Thymus (tissue), 11 donors: ENCODE results near the gene ZNF503. TPM values are rescaled to one million over a fixed set of nuclear protein-coding genes. Genes with fewer than 3 reads are reported as not detected.
"Not testable (repeated sequence)": the region's sequence is repeated elsewhere in the genome, so short reads cannot be mapped to it uniquely, and the experiment has no call there.

Experiments used
- DNase-seq, 9 donors: peaks; one replicate each; pipeline ENCODE4 v3.0.0-alpha.2; 2013; ENCODE audit warnings: low spot score in 9 of 9, low read depth in 6 of 9, missing footprints in 1 of 9
- H3K27ac ChIP-seq, 2 donors: one replicate each; pipeline ENCODE4 v1.5.1; 2013; ENCODE audit warnings: control low read depth in 1 of 2, low read depth in 1 of 2, low read length in 1 of 2, mild to moderate bottlenecking in 1 of 2, moderate library complexity in 1 of 2
- H3K27me3 ChIP-seq, 2 donors: one replicate each; pipeline ENCODE4 v1.5.1; 2013; ENCODE audit warnings: low read length in 1 of 2; ENCODE audit not compliant: control insufficient read depth in 2 of 2, insufficient read depth in 1 of 2
- H3K36me3 ChIP-seq, 2 donors: one replicate each; pipeline ENCODE4 v1.5.1; 2013; ENCODE audit warnings: low read length in 1 of 2, mild to moderate bottlenecking in 1 of 2, moderate library complexity in 1 of 2; ENCODE audit not compliant: control insufficient read depth in 2 of 2, insufficient read depth in 2 of 2
- H3K4me1 ChIP-seq, 2 donors: one replicate each; pipeline ENCODE4 v1.5.1; 2013; ENCODE audit warnings: low read length in 2 of 2; ENCODE audit not compliant: control insufficient read depth in 2 of 2, insufficient read depth in 2 of 2
- H3K4me3 ChIP-seq, 2 donors: one replicate each; pipeline ENCODE4 v1.5.1; 2013; ENCODE audit warnings: low read length in 2 of 2, control low read depth in 1 of 2, mild to moderate bottlenecking in 1 of 2
- H3K9me3 ChIP-seq, 2 donors: one replicate each; pipeline ENCODE4 v1.5.1; 2013; ENCODE audit warnings: low read length in 1 of 2, mild to moderate bottlenecking in 1 of 2; ENCODE audit not compliant: control insufficient read depth in 2 of 2, insufficient read depth in 1 of 2
- WGBS: extraction: QIAGEN DNeasy Blood & Tissue Kit; methylation state at CpG from one replicate; pipeline ENCODE4 v1.1.7; 2013; 5-methylcytosine and 5-hydroxymethylcytosine counted together
- polyA plus RNA-seq: library from polyadenylated mRNA; stranded (reverse); fragments of 200-250 nt; gene quantifications from one replicate; pipeline ENCODE4 v1.2.3, GENCODE V29; 2013
- total RNA-seq: library from RNA; stranded (reverse); fragments of 120-200 nt; gene quantifications from one replicate; pipeline ENCODE4 v1.2.4, GENCODE V29; 2013
- donor health status: healthy.

The ZNF503 gene
- total and polyA plus RNA-seq, 2 donors: 0.38 to 7.7 TPM

GRCh38 chr10:75367901-75368300 is 33.7 kb downstream of the ZNF503 start:
- H3K27ac ChIP-seq: no peak overlapping the region
- no peaks in the 10 kb centered on the region for H3K9me3 ChIP-seq
- 95% methylated on average over 2 of the region's 2 CpGs for WGBS
- no peak for DNase-seq
- no peaks in the 10 kb centered on the region for H3K27me3 ChIP-seq
- no peaks in the 10 kb centered on the region for H3K36me3 ChIP-seq
- H3K4me3 ChIP-seq: no peak overlapping the region
- H3K4me1 ChIP-seq: no peaks in the 10 kb centered on the region

- Histone ChIP-seq H3K4me1 (no peaks in the 10 kb centered on the region), H3K9me3 (no peaks in the 10 kb centered on the region), H3K27ac (no peak overlapping the region), H3K27me3 (no peaks in the 10 kb centered on the region), H3K4me3 (no peak overlapping the region), H3K36me3 (no peaks in the 10 kb centered on the region)
- no peak for DNase-seq
- 60% methylated on average over 8 of the region's 8 CpGs for WGBS
Measured at GRCh38 chr10:75367021-75367487, 34.5 kb downstream of the ZNF503 start.

GRCh38 chr10:75363431-75363830 is 38.1 kb downstream of the ZNF503 start:
- Histone ChIP-seq H3K27ac (no peak overlapping the region), H3K9me3 (no peaks in the 10 kb centered on the region), H3K36me3 (no peaks in the 10 kb centered on the region), H3K4me3 (no peak overlapping the region), H3K27me3 (no peaks in the 10 kb centered on the region), H3K4me1 (no peaks in the 10 kb centered on the region)
- DNase-seq: no peak
- 93% methylated on average over 4 of the region's 4 CpGs for WGBS

GRCh38 chr10:75359876-75360275 is 41.7 kb downstream of the ZNF503 start:
- not testable (repeated sequence) for H3K9me3 ChIP-seq, H3K36me3 ChIP-seq, DNase-seq, H3K4me1 ChIP-seq, H3K27me3 ChIP-seq, H3K4me3 ChIP-seq, H3K27ac ChIP-seq
- WGBS: 89% methylated on average over 8 of the region's 8 CpGs

- WGBS: 82% methylated on average over 6 of the region's 6 CpGs
- DNase-seq: no peak
- no peak overlapping the region for H3K27ac ChIP-seq
Measured at GRCh38 chr10:75358835-75359421, 42.6 kb downstream of the ZNF503 start.

GRCh38 chr10:75358132-75358531 is 43.4 kb downstream of the ZNF503 start:
- Histone ChIP-seq H3K36me3 (no peaks in the 10 kb centered on the region), H3K27ac (no peak overlapping the region), H3K4me3 (no peak overlapping the region), H3K27me3 (no peaks in the 10 kb centered on the region), H3K4me1 (no peaks in the 10 kb centered on the region), H3K9me3 (no peaks in the 10 kb centered on the region)
- no peak for DNase-seq
- WGBS: 97% methylated on average over 5 of the region's 5 CpGs

More at GRCh38 chr10:75358835-75359421, 42.6 kb downstream of the ZNF503 start:
- Histone ChIP-seq H3K27me3 (no peaks in the 10 kb centered on the region), H3K4me1 (no peaks in the 10 kb centered on the region), H3K4me3 (no peak overlapping the region), H3K9me3 (no peaks in the 10 kb centered on the region), H3K36me3 (no peaks in the 10 kb centered on the region)

GRCh38 chr10:75357500-75357899 is 44.1 kb downstream of the ZNF503 start:
- Histone ChIP-seq H3K27me3 (no peaks in the 10 kb centered on the region), H3K4me3 (no peak overlapping the region), H3K36me3 (no peaks in the 10 kb centered on the region), H3K27ac (no peak overlapping the region), H3K4me1 (no peaks in the 10 kb centered on the region), H3K9me3 (no peaks in the 10 kb centered on the region)
- no peak for DNase-seq
- WGBS: 97% methylated on average over 4 of the region's 4 CpGs

- DNase-seq: no peak
- no peaks in the 10 kb centered on the region for H3K36me3 ChIP-seq
- H3K4me1 ChIP-seq: no peaks in the 10 kb centered on the region
- H3K27ac ChIP-seq: no peak overlapping the region
- no peaks in the 10 kb centered on the region for H3K9me3 ChIP-seq
- 91% methylated on average over 6 of the region's 6 CpGs for WGBS
- H3K4me3 ChIP-seq: no peak overlapping the region
- no peaks in the 10 kb centered on the region for H3K27me3 ChIP-seq
Measured at GRCh38 chr10:75356484-75356883, 45.1 kb downstream of the ZNF503 start.

- Histone ChIP-seq H3K27me3 (no peaks in the 10 kb centered on the region), H3K36me3 (no peaks in the 10 kb centered on the region), H3K4me3 (no peak overlapping the region), H3K27ac (no peak overlapping the region), H3K4me1 (no peaks in the 10 kb centered on the region), H3K9me3 (no peaks in the 10 kb centered on the region)
- WGBS: 90% methylated on average over 1 of the region's 1 CpG
- DNase-seq: no peak
Measured at GRCh38 chr10:75355706-75356105, 45.9 kb downstream of the ZNF503 start.
